SU-DHL-6 (cell line): Measurements from ENCODE around the gene MOB4.

Experiments used
- EZH2phosphoT487 ChIP-seq: fragments of 200-600 bp; sonication (generic), shearing (Covaris generic); conservative IDR thresholded peaks from 2 replicates; pipeline ENCODE4 v1.6.1; 2018; ENCODE audit warnings: mild to moderate bottlenecking, antibody characterized with exemption, low read length, moderate library complexity, mixed read lengths
- TF ChIP-seq, protein P1 (sequence below): fragments of 200-600 bp; sonication (generic); IDR thresholded peaks from one replicate; pipeline ENCODE4 v1.5.1; 2017; ENCODE audit warnings: antibody characterized with exemption, mild to moderate bottlenecking, low read length, moderate library complexity; ENCODE audit not compliant: insufficient read depth, poor library complexity, severe bottlenecking

DNA sequence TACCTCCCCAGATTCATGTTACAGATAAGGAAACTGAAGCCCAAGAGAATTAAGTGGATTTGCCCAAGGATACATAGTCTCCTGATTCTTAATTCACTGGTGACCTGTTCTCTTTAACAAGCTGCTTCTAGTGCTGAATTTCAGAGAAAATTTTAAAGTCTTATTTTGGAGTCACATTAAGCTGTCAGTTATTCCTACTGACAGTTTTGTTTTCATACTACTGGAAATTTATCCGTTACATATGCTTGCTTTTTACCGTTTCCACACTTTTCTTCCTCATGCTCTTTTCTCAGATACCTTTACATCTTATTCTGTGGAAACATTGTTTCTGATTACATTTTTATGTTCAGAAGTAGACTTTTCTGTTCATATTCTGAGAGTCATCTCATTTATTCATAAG lies 1.3 kb downstream of the MOB4 start:
- TF ChIP-seq, protein P1, sequence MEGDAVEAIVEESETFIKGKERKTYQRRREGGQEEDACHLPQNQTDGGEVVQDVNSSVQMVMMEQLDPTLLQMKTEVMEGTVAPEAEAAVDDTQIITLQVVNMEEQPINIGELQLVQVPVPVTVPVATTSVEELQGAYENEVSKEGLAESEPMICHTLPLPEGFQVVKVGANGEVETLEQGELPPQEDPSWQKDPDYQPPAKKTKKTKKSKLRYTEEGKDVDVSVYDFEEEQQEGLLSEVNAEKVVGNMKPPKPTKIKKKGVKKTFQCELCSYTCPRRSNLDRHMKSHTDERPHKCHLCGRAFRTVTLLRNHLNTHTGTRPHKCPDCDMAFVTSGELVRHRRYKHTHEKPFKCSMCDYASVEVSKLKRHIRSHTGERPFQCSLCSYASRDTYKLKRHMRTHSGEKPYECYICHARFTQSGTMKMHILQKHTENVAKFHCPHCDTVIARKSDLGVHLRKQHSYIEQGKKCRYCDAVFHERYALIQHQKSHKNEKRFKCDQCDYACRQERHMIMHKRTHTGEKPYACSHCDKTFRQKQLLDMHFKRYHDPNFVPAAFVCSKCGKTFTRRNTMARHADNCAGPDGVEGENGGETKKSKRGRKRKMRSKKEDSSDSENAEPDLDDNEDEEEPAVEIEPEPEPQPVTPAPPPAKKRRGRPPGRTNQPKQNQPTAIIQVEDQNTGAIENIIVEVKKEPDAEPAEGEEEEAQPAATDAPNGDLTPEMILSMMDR, result no peak
- TF ChIP-seq EZH2phosphoT487, result no peak
